NCI-H69 (cell line): ENCODE data around the gene IFIT1.

ENCODE experiments used
- DNase-seq: peaks from one replicate; lab custom pipeline; 2025; lab: John Stamatoyannopoulos, UW

The IFIT1 gene

DNA sequence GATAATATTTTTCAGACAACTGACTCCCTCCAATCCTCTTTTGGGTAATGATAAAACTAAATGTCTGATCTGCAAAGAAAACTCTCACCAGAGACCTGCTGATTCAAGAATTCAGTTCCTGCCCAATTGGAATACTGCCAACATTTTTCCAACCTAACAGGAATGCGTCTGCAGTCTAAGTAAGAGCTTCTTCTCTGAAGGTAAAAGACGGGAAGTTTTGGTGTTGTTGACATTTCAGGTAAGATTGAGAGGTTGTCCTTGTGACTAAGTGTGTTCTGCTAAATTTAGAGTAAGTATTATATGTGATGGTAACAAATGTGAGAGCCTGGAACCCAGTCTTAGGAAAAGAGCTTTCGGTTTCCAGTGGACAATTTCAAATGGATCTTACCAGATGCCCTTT, 39.6 kb downstream of the IFIT1 start:
- peak; percentile 17 for DNase-seq

DNA sequence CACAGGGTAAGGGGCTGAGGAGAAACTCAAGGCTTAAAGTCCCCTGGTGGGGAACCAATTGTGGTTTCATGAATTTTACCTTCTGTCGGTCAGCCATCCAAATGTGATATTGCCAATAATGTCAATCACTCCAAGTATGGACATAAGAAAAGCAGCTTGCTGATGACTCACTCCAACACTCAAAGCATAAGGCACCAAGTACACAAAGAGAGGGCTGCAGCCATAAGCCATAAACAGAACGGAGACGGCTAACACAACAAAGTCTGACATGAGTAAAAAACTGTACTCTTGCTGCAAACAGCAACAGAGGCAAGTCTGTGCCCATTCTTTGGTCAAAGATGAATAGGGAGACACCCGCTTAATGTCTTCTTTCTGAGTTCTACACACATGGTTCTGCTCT, 46.1 kb downstream of the IFIT1 start:
- no peak for DNase-seq

DNA sequence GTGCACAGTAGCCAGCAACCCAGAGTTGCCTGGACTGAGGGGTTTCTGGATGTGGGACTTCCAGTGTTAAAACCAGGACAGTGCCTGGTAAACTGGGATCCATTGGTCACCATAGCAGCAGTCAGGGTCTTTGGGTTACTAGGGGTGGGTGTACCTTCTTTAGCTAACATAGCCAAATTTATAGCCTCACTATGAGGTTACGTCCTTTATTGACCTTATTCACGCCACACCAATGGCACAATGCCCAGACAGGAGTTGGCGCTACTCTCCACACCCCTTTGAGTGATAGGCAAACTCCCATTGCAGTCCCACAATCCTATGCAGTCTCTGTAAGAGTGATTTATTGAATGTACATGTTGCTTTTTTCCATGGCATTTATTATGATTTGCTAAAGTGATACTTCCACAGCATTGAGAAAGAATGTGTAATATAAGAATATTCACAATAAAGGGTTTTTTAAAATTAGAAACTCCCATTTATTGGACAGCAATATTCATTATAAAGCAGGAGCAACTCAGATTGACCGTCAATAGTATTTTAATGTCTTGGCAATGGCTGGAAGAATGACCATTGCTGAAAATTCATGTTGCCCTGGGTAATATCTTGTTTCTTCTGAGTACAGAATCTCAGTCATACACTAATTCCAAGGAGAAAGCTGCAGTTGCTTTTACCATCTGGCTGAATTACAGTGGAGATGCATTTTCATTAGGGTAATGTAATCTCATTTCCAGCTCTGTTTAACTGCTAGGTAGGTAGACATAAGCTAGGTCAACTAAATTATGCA, 48.0 kb downstream of the IFIT1 start:
- DNase-seq = peak; percentile 65

DNA sequence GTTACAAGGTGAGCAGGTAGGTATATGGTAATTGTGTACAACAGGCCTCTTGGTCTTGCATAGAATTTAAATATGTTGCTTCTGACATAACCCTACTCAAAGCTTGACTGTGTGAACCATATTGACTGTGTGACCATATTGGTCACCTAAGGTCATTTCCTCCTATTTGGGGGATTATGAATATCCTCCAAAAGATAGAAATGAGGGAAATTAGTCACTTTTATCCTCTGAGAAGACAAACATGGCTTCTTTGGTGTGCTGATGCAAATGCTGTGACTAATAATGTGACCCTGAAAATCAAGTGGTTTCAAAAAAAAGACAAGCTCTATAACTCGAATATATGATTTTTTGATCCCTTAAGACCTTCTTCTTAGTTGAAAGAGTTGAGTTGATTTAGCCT, 49.9 kb downstream of the IFIT1 start:
- DNase-seq = no peak

DNA sequence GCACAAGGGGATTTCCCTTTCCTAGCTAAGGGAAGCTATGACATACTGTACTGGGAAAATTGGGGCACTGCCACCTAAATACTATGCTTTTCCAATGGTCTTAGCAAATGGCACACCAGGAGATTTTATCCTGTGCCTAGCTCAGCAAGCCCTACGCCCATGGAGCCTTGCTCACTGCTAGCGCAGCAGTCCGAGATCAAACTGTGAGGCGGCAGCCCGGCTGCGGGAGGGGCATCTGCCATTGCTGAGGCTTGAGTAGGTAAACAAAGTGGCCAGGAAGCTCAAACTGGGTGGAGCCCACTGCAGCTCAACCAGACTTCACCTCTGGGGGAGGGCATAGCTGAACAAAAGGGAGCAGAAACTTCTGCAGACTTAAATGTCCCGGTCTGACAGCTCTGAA, 52.4 kb downstream of the IFIT1 start:
- peak; percentile 44 for DNase-seq

DNA sequence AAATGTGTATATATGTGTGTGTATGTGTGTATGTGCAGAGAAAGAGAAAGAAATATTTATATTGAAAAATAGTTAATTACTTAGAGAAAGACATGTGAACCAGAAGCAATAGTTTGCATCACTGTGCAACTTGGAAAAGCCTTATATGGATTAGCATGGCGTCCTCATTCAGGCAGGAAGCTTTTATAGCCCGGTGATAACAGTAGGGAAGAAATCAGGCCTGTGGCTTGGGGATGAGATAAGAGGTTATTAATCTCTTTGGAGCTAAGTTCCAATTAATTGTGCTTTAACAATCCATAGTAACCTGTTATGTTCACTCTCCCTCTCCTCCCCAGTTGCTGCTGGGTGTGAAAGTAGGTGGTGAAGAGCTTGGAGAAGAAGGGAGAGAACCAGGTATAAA, 58.5 kb downstream of the IFIT1 start:
- DNase-seq = no peak

DNA sequence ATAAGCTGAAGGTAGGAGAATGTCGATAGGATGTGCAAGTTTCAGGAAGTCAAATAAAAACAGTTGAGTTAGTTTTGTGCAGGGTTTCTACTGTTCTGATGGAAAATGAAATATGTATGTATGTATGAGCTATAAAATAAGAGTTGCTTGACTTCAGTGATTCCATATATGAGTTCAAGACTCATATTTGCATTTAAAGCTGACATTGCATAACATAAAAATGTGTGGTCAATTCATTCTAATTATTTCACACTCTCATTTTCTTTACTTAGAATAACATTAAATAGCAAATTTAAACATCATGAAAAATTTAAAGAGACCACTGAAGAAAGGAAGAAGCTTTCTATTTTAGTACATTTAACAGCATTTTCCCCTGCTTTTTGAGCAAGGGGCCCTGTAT, 59.8 kb downstream of the IFIT1 start:
- no peak for DNase-seq

DNA sequence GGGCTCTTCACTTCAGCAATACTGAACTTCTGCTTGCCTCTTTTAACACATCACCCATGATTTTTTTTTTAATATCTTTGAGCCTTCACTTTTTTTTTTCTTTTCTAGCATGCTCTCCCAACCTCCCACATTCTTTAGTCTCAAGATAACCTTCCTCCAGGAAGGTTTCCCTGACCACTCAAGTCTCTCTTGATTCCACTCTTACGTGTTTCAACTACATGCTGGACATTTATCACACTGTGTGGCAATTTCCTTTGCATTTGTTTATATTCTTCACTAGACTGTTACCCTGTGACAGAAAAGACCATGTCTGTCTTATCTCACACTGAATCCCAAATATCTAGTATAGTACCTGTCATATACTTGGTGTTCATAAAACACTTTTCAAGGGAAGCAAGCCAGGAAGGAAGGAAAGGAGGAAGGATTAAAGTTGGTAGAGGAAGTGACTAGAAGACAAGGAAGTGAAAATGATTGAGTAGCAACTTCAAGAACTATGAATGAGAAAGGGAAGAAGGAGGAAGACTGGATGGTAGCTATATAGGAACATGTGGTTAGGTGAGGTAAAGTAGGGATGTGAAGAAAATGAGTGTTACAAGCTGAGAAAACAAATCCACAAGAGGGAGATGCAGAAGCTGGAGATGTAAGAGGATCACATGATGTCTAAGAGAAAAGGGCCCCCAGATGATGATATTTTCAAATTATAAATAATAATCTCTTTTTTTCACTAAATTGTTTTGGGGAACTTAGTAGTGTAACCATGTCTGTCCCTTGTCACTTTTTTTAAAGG, 62.3 kb downstream of the IFIT1 start:
- no peak for DNase-seq
